Measurements from ENCODE around the gene SLC6A20. TPM values are rescaled to one million over a fixed set of nuclear protein-coding genes. Genes with fewer than 3 reads are reported as not detected.

The SLC6A20 gene
- total RNA-seq, 1 donor = not detected

GRCh38 chr3:45803252-45803935, 7.1 kb upstream of the SLC6A20 start:
- no peak for DNase-seq (ENCODE audit: low read depth)
- TF ChIP-seq, protein P1, sequence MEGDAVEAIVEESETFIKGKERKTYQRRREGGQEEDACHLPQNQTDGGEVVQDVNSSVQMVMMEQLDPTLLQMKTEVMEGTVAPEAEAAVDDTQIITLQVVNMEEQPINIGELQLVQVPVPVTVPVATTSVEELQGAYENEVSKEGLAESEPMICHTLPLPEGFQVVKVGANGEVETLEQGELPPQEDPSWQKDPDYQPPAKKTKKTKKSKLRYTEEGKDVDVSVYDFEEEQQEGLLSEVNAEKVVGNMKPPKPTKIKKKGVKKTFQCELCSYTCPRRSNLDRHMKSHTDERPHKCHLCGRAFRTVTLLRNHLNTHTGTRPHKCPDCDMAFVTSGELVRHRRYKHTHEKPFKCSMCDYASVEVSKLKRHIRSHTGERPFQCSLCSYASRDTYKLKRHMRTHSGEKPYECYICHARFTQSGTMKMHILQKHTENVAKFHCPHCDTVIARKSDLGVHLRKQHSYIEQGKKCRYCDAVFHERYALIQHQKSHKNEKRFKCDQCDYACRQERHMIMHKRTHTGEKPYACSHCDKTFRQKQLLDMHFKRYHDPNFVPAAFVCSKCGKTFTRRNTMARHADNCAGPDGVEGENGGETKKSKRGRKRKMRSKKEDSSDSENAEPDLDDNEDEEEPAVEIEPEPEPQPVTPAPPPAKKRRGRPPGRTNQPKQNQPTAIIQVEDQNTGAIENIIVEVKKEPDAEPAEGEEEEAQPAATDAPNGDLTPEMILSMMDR (IDR thresholded peaks at IDR 0.05; ENCODE audit: insufficient read depth, low read length) = no peak
- H3K4me3 ChIP-seq (ENCODE audit: low read depth, low read length) = no peak overlapping the region

DNA sequence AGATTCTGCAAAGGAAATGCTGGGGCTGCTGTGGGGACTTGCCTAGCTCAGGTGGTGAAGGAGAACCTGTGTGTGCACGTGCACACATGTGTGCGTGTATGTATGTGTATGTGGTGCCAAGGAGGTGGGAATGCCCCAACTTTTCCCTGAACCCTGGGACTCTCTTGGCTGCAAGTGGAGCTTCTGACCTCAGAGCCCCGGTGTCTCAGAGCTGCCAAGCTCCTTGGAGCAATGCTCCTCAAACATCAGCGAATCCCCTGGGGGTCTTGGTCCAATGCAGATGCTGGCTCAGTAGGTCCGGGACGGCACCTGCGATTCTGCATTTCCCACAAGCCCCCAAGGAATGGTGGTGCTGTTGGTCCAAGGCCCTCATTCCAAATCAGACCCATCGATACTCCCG, 5.8 kb upstream of the SLC6A20 start:
- H3K4me3 ChIP-seq (ENCODE audit: low read depth, low read length) = no peak overlapping the region
- TF ChIP-seq, protein P1 (IDR thresholded peaks at IDR 0.05; ENCODE audit: insufficient read depth, low read length) = no peak
- DNase-seq (ENCODE audit: low read depth) = no peak

DNA sequence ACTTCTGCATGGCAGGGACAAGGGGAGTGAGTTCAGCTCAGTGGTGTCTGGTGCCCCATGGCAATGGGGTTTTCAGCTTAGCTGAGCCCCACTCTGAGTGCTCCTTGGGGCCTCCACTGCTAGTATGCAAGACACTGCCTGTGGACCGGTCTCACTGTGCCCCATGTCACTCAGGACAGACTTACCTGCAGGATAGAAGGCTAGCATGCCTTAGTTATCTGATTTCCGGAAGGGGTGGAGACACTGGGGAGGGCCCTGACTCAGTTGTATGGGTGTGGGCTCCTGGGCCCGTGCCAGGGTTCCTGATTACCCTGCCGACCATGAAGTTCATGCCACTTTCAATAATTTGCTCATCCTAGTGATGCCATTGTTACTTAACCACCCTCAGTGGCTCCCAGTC, 4.3 kb upstream of the SLC6A20 start:
- no peak for DNase-seq (ENCODE audit: low read depth)
- TF ChIP-seq, protein P1 (IDR thresholded peaks at IDR 0.05; ENCODE audit: insufficient read depth, low read length) = no peak
- no peak overlapping the region for H3K4me3 ChIP-seq (ENCODE audit: low read depth, low read length)

DNA sequence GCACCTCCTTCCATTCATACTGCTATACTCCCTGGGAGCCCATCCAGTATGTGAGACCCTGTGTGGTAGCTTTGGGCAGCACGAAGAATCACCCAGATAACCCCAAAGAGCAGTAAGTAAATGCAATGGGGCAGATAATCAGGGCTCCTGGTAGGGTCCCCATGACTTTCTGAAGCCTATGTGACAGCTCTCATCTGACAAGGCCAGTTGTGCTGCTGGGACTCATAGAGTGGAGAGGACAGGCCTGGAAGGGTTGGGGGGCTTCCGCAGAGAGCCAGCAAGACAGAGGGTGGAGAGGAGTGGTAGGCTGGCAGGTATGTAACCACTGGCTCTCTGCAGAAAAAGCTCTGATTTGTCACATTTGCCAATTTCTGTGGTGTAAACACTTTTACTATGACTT, 3.2 kb upstream of the SLC6A20 start:
- H3K4me3 ChIP-seq (ENCODE audit: low read depth, low read length) = no peak overlapping the region
- TF ChIP-seq, protein P1 (IDR thresholded peaks at IDR 0.05; ENCODE audit: insufficient read depth, low read length) = no peak
- DNase-seq (ENCODE audit: low read depth) = no peak

GRCh38 chr3:45798034-45798433, 1.7 kb upstream of the SLC6A20 start:
- no peak overlapping the region for H3K4me3 ChIP-seq (ENCODE audit: low read depth, low read length)
- TF ChIP-seq, protein P1 (IDR thresholded peaks at IDR 0.05; ENCODE audit: insufficient read depth, low read length) = no peak
- no peak for DNase-seq (ENCODE audit: low read depth)

- TF ChIP-seq, protein P1 (IDR thresholded peaks at IDR 0.05; ENCODE audit: insufficient read depth, low read length) = no peak
Measured at GRCh38 chr3:45796902-45797637, 734 bp upstream of the SLC6A20 start.

More at GRCh38 chr3:45796902-45797637, 734 bp upstream of the SLC6A20 start:
- H3K4me3 ChIP-seq (ENCODE audit: low read depth, low read length) = no peak overlapping the region
- DNase-seq (ENCODE audit: low read depth) = no peak

Measured in fibroblast of the aortic adventitia (primary cell).